Measurements from ENCODE around the gene C1orf35.

DNA sequence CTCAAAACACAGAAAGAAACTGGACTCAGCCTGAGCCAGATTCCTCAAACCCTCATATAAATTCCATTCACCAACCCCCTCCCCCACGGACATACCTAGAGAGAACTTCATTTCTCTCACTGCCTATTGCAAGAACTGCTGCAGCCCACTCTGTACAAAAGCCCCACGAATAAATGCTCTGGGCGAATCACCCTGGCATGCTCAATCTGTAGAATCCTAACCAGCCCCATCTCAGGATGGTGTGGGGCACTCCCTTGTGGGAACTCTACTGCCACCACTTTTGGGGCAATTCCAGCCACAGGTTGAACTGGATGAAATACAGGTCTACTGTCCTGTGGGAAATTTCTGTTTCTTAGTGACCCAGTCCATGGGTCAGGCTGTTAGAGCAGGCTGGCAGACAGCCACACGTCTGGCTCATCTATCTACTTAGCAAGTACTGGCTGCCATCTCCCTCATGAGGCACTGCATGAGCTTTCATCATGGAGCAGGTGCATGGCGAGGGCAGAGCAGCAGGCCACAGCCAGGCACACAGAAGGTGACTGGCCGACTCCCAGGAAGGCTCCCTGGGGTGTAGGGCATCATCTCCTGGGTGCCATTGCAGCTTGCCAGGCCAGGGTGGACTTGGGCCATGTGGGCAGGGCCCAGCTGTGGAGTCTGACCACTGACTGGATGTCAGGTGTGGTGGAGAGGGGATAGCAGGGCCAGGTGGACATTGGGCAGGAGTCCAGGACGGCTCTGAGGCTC, 1.6 kb upstream of the C1orf35 start:
- TF ChIP-seq, protein P1, sequence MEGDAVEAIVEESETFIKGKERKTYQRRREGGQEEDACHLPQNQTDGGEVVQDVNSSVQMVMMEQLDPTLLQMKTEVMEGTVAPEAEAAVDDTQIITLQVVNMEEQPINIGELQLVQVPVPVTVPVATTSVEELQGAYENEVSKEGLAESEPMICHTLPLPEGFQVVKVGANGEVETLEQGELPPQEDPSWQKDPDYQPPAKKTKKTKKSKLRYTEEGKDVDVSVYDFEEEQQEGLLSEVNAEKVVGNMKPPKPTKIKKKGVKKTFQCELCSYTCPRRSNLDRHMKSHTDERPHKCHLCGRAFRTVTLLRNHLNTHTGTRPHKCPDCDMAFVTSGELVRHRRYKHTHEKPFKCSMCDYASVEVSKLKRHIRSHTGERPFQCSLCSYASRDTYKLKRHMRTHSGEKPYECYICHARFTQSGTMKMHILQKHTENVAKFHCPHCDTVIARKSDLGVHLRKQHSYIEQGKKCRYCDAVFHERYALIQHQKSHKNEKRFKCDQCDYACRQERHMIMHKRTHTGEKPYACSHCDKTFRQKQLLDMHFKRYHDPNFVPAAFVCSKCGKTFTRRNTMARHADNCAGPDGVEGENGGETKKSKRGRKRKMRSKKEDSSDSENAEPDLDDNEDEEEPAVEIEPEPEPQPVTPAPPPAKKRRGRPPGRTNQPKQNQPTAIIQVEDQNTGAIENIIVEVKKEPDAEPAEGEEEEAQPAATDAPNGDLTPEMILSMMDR (IDR thresholded peaks at IDR 0.05; ENCODE audit: low read depth, low read length) = no peak
- TF ChIP-seq EZH2phosphoT487 (IDR thresholded peaks at IDR 0.05; ENCODE audit: low read depth) = no peak
